HTR-8/SVneo (cell line): ENCODE results near the gene ELOVL2.
"Not testable (repeated sequence)": the region's sequence is repeated elsewhere in the genome, so short reads cannot be mapped to it uniquely, and the experiment has no call there.

ENCODE experiments used
- DNase-seq: peaks from one replicate; pipeline ENCODE4 v3.0.0; 2011; ENCODE audit warnings: low spot score, mixed read lengths; ENCODE audit not compliant: insufficient read length
- FAIRE-seq: peaks from 2 replicates; lab custom pipeline; 2011; peaks lifted over from hg19 to GRCh38; lab: Jason Lieb, UNC

The ELOVL2 gene

DNA sequence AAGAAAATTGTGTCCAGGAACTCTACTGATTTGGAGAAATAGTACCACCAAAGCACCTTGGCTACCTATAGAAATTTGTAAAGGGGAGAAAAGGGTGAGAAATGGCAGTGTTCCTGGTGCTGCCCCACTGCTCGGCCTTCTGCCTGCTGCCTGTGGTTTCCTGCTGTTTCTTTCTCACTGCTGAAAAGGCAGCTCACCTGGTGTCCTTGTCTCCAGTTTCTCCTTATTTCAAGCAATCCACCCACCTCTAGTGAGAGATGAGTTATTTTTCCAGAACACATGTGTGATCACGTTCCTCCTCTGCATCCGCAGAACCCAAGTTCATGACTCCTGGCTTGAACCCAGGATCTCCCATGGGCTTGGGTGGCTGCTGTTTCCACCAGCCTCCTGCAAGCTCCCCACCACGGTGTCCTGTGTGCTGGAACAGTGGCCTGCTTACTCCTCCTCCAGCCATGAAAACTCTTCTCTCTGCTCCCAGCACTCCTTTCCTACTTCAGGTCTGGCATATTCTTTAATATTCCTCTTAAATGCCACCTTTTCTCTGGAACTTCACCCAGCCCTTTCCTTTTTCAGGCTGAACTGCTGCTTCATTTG is 48.9 kb downstream of the ELOVL2 start:
- no peak for DNase-seq
- FAIRE-seq: no peak

GRCh38 chr6:10993896-10994295 is 50.2 kb downstream of the ELOVL2 start:
- FAIRE-seq (no peak), DNase-seq (no peak)

GRCh38 chr6:10991115-10991514 is 53.0 kb downstream of the ELOVL2 start:
- no peak for DNase-seq
- FAIRE-seq: peak; percentile 38

GRCh38 chr6:10989587-10989986 is 54.5 kb downstream of the ELOVL2 start:
- DNase-seq (no peak), FAIRE-seq (no peak)

- DNase-seq, FAIRE-seq: not testable (repeated sequence)
Measured at GRCh38 chr6:10984959-10985358, 59.1 kb downstream of the ELOVL2 start.

GRCh38 chr6:10981409-10981808 is 62.7 kb downstream of the ELOVL2 start:
- no peak for FAIRE-seq
- no peak for DNase-seq

GRCh38 chr6:10979603-10980002 is 64.5 kb downstream of the ELOVL2 start:
- no peak for DNase-seq
- no peak for FAIRE-seq

- FAIRE-seq (no peak), DNase-seq (no peak)
Measured at GRCh38 chr6:10977231-10977968, 66.7 kb downstream of the ELOVL2 start.

GRCh38 chr6:10976571-10976970 is 67.5 kb downstream of the ELOVL2 start:
- FAIRE-seq: no peak
- DNase-seq: no peak

DNA sequence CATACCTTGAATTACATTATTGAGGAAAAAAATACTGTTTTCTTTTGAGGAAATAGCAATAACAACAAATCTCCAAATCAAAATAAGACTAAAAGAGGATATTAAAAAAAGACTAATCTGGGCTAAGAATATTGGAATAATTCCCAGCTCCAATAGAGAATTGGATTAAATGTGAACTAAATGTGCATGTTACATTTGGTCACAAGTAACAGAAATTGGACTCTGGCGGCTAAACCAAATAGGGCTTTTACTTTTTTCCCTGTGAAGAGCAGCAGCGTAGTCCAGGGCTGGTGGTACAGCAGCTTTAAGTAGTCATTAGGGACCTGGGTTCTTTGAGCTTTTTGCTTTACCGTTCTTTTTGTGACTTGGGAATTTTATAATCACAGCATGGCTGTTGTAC is 71.9 kb downstream of the ELOVL2 start:
- no peak for FAIRE-seq
- no peak for DNase-seq

GRCh38 chr6:10970731-10971130 is 73.4 kb downstream of the ELOVL2 start:
- FAIRE-seq (no peak), DNase-seq (no peak)

- DNase-seq: no peak
- FAIRE-seq: no peak
Measured at GRCh38 chr6:10968776-10969175, 75.3 kb downstream of the ELOVL2 start.

GRCh38 chr6:10964684-10965083 is 79.4 kb downstream of the ELOVL2 start:
- no peak for FAIRE-seq
- DNase-seq: no peak

- no peak for DNase-seq
- no peak for FAIRE-seq
Measured at GRCh38 chr6:10963113-10963512, 81.0 kb downstream of the ELOVL2 start.

DNA sequence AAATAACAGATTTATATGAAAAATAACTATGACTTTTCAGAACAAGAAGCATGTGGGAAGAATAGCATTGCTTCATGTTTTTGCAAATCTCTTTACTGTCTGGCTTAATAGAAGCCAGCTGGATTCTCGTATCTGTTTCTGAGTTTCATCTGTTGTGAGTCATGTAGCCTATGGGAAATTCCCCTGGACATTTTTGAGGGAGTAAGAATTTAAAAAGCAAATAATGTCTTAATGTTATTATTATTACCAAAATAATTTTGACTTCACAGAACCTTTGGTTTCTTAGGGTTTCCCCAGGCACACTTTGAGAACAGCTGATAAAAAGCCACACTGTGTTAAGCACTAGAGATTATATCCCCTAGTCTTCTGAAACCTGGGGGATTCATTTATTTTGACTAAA is 81.4 kb downstream of the ELOVL2 start:
- DNase-seq (peak; percentile 29), FAIRE-seq (no peak)

GRCh38 chr6:10961837-10962236 is 82.3 kb downstream of the ELOVL2 start:
- no peak for FAIRE-seq
- DNase-seq: no peak

DNA sequence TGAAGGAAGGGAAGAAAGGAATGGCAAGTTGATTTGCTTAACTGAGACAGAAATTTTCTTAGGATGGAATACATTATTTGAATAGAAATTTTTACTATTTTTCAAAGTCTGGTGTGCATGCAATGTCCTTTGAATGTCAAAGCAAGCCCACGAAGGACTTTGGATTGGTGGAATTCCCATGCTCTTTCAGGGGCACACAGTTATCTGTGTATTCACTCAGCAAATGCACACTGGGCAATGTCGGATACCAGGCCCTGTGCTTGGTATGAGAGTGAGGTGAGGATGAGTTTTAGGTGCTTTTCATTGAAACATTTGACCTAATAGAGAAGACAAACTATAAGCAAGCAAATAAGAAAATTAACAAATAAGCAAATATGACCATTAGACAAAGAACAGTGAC is 83.9 kb downstream of the ELOVL2 start:
- no peak for FAIRE-seq
- no peak for DNase-seq

GRCh38 chr6:10957414-10957886 is 86.7 kb downstream of the ELOVL2 start:
- no peak for DNase-seq
- no peak for FAIRE-seq

DNA sequence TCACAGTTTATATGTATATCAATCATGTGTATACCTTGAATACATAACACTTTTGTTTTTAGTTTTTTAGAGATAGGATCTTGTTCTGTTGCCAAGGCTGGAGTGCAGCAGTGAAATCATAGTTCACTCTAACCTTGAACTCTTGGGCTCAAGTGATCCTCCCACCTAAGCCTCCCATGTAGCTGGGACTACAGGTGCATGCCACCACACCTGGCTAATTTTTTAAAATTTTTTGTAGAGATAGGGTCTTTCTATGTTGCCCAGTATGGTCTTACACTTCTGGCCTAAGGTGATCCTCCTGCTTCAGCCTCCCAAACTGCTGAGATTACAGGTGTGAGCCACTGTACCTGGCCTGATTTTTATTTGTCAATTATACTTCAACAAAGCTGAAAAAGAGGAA is 87.3 kb downstream of the ELOVL2 start:
- DNase-seq (no peak), FAIRE-seq (no peak)

GRCh38 chr6:10954590-10955010 is 89.5 kb downstream of the ELOVL2 start:
- FAIRE-seq: peak; percentile 95
- DNase-seq: peak; percentile 76

DNA sequence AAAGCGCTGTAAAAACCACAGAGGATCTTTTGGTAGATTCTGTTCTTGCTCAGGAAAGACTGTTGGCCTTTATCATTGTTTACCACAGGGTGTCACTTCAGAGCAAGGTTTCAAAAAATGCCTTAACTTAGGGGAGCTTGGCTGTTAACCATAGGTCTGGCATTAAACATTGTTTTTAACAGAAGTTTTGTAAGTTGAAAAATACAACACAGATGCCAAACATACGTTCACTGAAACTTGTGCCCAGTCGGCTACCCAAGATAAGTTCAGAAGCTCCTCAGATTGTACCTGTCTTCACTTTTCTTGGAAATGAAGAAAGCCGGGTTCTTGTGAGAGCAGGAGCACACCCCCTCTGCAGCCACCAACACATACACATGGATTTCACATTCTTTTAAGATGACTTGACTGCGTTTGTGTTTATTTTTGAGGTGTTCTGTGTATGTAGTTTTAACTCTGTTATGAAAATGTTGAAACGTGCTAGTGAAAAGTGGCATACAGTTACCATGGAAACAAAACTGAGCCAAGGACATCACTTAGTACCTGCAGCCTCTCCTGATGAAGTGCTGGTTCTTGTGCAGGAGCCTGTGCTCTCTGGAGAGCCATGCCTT is 92.3 kb downstream of the ELOVL2 start:
- peak; percentile 53 for DNase-seq
- FAIRE-seq: no peak
